GM13977 (cell line): ENCODE data around the gene METTL24.

Source experiments
- DNase-seq: peaks from one replicate; pipeline ENCODE4 v3.0.0; 2012; ENCODE audit warnings: low spot score
- in situ Hi-C: fragments of 300-500 bp; cut with MboI; formaldehyde crosslinking; loops from one replicate; pipeline ENCODE4 v1.12.0; 2022; ENCODE audit warnings: low sequenced_read_pairs, low pct_unique_long_range_greater_than_20kb, mixed read lengths, inconsistent platforms; ENCODE audit not compliant: unreplicated experiment
- TF ChIP-seq, protein P1 (sequence below): IDR thresholded peaks from 2 replicates; pipeline ENCODE4 v1.5.1; 2012; ENCODE audit warnings: mild to moderate bottlenecking, control low read depth; ENCODE audit not compliant: insufficient read depth; ENCODE audit errors: extremely low read depth, missing control alignments

The METTL24 gene

DNA sequence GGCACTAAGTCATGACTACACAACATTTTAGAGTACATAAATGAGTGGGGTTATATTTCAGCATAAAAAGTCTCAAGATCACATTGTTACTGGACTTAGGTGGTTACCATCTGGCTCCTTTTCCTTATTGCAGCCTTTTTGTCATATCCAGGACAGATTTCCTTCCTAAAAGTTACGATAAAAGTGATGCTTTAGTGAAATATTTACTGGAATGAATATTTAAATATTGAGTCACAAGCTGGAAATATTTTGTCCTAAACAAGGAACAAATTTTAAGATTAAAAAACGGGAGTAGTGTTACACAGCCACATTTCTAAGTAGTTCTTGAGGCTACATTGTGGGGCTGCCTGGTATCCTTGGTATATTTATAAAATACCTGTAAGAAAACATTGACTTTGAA lies 125.7 kb downstream of the METTL24 start:
- in situ Hi-C loops = no loop called here
- DNase-seq = no peak
- TF ChIP-seq, protein P1, sequence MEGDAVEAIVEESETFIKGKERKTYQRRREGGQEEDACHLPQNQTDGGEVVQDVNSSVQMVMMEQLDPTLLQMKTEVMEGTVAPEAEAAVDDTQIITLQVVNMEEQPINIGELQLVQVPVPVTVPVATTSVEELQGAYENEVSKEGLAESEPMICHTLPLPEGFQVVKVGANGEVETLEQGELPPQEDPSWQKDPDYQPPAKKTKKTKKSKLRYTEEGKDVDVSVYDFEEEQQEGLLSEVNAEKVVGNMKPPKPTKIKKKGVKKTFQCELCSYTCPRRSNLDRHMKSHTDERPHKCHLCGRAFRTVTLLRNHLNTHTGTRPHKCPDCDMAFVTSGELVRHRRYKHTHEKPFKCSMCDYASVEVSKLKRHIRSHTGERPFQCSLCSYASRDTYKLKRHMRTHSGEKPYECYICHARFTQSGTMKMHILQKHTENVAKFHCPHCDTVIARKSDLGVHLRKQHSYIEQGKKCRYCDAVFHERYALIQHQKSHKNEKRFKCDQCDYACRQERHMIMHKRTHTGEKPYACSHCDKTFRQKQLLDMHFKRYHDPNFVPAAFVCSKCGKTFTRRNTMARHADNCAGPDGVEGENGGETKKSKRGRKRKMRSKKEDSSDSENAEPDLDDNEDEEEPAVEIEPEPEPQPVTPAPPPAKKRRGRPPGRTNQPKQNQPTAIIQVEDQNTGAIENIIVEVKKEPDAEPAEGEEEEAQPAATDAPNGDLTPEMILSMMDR = no peak

DNA sequence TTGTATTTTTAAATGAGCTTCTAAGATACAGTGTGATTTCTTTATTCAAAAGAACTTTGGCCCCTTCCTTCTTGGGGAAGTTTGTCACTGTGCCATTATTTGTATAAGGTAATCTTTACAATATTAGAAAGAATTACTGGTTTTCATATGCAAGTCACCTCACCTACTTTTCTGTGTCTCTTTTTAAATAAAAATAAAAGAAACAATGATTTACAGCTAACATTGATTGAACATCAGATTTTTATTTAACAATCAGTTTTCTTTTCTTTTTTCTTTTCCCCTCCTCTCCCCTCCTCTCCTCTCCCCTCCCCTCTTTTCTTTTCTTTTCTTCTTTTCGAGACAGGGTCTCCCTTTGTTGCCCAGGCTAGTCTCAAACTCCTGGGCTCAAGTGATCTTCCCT lies 131.9 kb downstream of the METTL24 start:
- DNase-seq = no peak
- TF ChIP-seq, protein P1 = no peak
- in situ Hi-C loops = no loop called here

- in situ Hi-C loops = no loop called here
- no peak for DNase-seq
- TF ChIP-seq, protein P1 = no peak
These were observed 136.4 kb downstream of the METTL24 start for GRCh38 chr6:110221738-110222137.

DNA sequence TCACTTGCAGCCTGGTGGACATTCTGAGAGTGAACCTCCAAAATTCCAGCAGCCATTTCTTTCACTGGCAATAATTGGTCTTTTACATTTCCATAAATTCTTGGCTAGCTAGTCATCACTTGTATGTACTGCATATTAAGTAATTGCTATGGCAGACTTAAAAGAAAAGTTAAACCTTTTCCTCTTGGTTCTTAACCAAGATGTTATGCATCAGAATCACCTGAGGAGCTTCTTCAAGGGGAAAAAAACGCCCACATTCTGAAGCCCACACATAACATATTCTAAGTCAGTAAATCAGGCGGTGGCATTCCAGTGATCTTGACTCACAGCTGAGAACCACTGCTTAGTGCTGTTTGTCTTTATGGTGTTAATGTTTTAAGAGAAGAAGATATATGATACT lies 140.9 kb downstream of the METTL24 start:
- TF ChIP-seq, protein P1 = no peak
- no peak for DNase-seq
- in situ Hi-C loops = no loop called here

- TF ChIP-seq, protein P1 = no peak
- in situ Hi-C loops = no loop called here
- DNase-seq = no peak
These were observed 142.0 kb downstream of the METTL24 start for GRCh38 chr6:110216140-110216539.

DNA sequence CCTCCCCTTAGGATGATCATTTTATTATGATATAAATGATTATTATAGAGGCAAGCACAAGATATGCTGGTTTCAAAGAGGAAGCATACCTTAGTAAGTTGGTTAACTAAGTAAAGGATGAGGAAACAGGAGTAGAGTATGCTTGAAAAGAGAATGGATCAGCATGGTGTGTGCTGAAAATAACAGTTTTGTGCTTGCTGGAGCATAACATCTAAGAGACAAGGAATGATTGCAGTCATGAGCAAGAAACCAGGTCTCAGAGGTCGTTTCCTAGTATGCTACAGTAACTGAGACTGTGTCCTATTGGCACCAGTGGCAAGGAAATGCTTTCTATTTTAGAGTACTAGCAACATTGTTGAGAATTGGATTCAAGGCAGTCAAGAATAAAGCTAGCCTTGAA lies 143.8 kb downstream of the METTL24 start:
- TF ChIP-seq, protein P1 = no peak
- no peak for DNase-seq
- in situ Hi-C loops = no loop called here

DNA sequence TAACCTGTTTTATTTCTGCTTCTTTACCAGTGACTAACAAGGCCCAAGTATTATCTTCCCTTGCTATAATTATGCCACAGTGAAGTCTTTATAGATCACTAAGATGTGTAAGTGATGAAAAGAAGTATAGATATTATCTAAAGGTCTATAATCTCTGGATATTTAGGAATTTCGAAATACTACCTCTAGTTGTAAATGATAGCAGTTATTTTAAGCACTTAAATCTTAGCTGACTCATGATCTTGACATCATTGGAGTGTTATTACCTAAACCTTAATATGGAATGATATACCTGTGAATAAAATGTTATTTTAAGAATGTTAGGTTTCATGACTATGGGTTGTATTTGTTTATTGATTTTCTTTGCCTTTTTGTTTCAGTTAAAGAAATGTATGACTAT lies 146.4 kb downstream of the METTL24 start:
- in situ Hi-C loops = no loop called here
- TF ChIP-seq, protein P1 = no peak
- no peak for DNase-seq
